Body of pancreas (tissue), 4 donors: ENCODE data around the gene AMIGO3.
"Not testable (repeated sequence)": the region's sequence is repeated elsewhere in the genome, so short reads cannot be mapped to it uniquely, and the experiment has no call there.

ENCODE experiments used
- POLR2A ChIP-seq, 3 donors: fragments of 450-650 bp; IDR thresholded peaks; one replicate each; pipeline ENCODE4 v1.6.1; 2016; ENCODE audit warnings: antibody characterized with exemption in 3 of 3, mild to moderate bottlenecking in 2 of 3
- TF ChIP-seq, protein P1 (sequence below), 7 experiments: fragments of 450-650 bp in 4 of 7; fragments of 200-600 bp in 3 of 7; sonication (generic) in 3 of 7; IDR thresholded peaks; one replicate each; pipeline ENCODE4 v1.5.1; 2016 to 2019; ENCODE audit warnings: antibody characterized with exemption in 7 of 7

- TF ChIP-seq, protein P1, sequence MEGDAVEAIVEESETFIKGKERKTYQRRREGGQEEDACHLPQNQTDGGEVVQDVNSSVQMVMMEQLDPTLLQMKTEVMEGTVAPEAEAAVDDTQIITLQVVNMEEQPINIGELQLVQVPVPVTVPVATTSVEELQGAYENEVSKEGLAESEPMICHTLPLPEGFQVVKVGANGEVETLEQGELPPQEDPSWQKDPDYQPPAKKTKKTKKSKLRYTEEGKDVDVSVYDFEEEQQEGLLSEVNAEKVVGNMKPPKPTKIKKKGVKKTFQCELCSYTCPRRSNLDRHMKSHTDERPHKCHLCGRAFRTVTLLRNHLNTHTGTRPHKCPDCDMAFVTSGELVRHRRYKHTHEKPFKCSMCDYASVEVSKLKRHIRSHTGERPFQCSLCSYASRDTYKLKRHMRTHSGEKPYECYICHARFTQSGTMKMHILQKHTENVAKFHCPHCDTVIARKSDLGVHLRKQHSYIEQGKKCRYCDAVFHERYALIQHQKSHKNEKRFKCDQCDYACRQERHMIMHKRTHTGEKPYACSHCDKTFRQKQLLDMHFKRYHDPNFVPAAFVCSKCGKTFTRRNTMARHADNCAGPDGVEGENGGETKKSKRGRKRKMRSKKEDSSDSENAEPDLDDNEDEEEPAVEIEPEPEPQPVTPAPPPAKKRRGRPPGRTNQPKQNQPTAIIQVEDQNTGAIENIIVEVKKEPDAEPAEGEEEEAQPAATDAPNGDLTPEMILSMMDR (IDR thresholded peaks at IDR 0.05), result not testable (repeated sequence)
- not testable (repeated sequence) for TF ChIP-seq POLR2A (IDR thresholded peaks at IDR 0.05)
Observed at GRCh38 chr3:49686346-49686745, 33.1 kb downstream of the AMIGO3 start.
